ENCODE data around the gene IFITM10.

Gene IFITM10

DNA sequence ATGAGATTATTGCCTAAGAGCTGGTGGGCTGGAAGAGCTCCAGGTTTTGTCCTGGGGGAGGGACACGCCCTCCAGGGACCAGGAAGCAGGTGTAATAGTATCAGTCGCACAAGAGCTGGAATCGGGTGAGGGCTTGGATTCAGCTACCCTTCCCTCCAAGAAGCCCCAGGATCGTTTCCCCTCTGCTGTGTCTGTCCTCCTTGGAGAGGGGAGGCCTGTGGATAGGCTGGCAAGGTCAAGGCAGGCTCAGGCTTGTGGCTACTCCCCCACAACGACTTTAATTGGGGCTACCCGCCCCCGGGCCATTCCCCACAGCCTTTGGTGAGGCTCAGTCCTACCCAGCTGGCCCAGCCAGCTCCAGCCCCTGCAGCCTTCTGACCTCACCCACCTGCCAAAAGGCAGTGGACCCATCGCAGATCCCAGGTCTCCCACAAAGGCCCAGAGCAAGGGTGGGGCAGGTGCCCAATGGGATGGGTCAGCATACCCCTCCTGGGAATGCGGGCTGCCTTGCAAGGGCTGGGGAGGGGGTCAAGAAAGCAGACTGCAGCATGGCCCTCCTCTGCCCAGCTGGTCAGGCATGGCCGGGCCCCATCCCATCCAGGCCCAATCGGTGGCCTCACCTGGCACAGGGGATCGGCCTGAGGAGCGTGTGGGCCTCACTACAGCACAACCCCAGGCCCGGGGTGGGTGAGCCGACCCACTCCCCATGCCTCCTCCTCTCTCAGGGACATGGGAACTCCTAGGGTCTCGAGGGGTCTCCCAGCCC is 12.3 kb upstream of the IFITM10 start:
- DNase-seq, result no peak

GRCh38 chr11:1761857-1762536 is 11.6 kb upstream of the IFITM10 start:
- DNase-seq, result no peak

GRCh38 chr11:1761110-1761856 is 10.9 kb upstream of the IFITM10 start:
- no peak for DNase-seq

DNA sequence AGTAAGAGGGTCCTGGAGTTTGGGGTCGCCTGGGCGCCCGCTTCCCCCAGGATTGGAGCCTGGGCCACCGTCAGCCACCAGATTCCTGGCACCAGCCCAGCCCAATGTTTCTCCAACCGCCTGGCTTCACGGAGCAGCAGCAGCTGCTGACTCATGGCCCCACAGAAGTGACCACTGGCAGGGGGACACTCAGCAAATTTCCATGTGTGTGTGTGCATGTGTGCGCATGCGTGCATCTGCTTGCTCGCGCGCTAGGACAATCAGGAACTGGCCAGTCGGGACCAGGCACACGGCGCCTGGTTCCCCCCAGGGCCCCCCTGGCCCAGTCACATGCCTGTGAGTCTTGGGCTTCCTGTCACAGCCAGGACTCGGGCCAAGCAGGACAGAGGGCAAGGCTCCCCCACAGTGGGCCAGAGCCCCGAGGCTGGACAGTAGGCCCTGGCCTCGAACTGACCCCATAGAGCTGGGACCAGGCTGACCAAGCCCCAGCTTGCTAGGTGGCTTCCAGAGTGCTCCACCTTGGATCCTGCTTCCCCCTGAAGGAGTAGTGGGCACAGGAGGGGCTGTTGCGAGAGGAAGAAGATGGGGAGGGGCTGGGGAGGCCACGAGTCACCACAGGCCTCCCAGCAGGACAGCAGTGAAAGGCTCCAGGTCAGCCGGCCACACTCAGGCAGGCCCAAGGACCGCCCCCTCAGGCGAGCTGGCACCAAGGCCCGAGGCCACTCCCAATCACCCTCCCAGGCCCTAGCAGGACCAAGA is 10.1 kb upstream of the IFITM10 start:
- DNase-seq, result peak; percentile 73

DNA sequence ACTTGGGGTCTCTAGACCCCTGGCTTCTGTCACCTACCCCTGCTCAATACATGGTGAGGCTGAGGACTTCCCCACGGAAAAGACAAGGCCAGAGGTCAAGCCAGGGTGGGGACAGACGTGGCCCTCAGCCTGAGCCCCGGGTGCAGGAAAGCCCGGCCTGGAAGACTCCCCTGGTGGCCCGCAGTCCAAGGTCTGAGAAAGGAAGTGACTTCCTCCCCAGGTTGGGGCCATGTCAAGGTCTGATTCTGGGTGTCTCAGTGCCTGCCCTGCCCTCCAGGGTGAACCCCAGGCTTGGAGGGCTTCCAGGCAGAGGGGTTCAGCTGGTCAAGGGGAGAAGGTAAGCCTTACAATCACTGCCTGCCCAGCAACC is 9.4 kb upstream of the IFITM10 start:
- DNase-seq, result no peak

DNA sequence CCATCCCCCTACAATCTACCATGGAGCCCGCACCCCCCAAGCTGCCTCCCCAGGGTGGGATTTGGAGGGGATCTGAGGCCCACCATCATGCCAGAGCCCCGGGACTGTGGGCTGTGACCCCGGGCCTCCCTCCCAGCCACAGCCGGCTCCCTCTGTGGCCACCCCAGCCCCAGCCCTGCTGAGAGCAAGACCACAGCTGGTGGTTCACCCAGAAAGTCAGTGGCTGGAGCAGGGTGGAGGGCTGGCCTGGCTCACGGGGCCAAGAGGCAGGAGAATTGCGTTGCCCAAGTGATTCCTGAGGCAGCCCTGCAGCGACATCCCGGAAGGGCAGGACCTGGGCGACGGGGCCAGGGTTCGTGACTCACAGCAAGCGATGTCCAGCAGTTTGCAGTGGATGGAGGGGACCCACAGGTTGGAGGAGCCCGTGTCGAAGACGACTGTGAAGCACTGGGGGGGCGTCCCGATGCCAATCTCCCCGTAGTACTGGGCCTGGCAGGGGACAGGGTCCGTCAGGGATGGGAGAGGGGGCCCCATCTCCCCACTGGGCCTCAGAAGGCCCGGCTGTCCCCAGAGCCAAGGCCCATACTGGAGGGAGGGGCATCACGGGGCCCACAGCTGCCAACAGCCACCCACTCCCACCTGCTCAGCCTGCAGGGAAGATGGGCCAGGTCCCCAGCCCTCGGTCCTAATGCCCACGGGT is 8.9 kb upstream of the IFITM10 start:
- no peak for DNase-seq

DNA sequence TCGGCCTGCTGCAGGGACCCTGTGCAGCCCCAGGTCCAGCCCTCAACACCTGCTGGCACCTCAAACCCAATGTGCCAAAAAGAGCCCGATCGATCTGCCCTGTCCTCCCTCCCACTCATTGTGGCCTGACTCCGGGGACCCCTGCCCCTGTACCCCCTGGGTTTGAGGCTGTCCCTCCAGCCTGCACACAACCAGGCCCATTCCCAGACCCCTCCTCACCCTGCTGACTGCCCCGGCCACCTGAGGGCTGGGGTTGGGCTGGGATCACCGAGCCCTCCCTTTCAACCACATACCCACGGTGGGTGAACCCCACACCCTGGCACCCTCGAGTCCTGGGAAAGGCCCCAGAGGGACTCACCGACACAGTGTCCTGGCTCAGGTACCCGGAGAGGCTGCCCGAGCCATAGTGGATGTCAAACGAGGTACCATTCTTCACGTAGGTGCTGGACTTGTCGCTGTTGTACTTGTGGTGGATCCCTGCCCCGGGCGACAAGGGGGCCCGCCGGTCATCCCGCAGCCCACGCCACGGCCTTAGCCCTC is 8.3 kb upstream of the IFITM10 start:
- DNase-seq, result no peak

GRCh38 chr11:1757861-1758610 is 7.6 kb upstream of the IFITM10 start:
- no peak for DNase-seq

DNA sequence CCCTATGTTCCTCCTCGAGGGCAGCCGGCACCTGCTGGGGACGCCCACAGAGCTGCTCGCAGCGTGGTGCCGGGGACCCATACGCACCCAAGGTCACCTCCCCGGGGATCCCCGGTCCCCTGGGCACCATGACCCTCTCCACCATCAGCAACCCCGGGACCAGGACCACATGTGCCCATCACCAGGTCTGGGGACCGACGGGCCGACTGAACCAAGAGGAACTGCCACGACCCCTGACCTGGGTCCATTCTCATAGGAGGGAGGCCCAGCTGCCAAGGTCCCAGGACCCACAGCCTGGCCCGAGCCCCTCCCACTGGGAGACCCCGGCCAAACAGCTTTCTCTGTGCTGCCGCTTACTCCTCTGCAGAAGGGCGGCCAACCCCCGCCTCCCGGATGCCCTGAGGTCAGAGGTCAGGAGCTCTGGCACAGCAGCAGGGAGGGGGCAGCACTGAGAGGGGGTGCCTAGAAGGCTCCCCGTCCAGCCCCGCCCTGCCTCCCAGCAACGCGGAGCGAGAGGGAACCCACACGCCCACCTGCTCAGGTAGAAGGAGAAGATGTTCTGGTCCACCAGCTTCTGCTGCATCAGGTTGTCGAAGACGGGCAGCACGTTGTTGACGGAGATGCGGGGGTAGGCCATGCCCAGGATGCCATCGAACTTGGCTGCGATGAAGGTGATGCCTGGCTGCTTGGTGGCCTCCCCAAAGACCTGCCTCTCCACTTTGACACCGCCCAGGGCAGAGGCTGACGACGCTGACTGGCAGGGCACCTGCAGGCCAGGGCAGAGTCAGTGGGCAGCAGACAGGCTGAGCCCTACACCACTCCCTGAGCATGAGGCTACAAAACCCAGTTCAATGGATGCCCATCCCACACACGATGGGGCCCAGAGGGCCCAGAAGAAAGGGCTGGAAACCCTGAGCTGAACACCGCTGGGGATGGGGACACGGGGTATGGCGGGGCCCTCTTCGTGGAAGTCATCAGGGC is 6.7 kb upstream of the IFITM10 start:
- no peak for DNase-seq

GRCh38 chr11:1755692-1756561 is 5.5 kb upstream of the IFITM10 start:
- DNase-seq, result no peak

- DNase-seq, result no peak
Measured at GRCh38 chr11:1755344-1755691, 4.9 kb upstream of the IFITM10 start.

DNA sequence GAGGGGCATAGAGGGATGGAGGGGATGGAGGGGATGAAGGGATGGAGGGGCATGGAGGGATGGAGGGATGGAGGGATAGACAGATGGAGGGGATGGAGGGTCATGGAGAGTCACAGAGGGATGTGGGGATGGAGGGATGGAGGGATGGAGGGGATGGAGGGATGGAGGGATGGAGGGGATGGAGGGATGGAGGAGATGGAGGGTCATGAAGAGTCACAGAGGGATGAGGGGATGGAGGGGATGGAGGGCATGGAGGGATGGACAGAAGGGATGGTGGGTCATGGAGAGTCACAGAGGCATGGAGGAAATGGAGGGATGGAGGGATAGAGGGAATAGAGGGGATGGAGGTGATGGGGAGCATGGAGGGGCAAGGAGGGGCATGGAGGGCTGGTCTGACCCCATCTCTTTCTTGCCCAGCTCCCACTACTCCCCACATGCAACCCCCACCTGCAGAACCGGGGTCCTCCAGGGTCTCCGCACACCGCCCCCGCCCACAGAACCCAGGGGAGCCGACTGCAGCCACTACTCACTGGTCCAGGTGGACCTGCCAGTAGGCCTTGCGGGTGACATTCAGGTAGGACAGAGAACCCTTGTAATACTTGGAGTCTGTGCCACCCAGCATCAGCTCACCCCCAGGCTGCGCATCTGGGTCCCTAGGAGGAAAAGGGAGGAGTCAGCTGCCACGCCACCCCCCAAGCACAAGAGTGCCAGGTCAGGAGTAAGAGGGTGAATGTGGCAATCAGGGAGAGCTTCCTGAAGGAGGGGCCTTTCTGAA is 4.2 kb upstream of the IFITM10 start:
- no peak for DNase-seq

GRCh38 chr11:1753929-1754305 is 3.5 kb upstream of the IFITM10 start:
- peak; percentile 29 for DNase-seq

DNA sequence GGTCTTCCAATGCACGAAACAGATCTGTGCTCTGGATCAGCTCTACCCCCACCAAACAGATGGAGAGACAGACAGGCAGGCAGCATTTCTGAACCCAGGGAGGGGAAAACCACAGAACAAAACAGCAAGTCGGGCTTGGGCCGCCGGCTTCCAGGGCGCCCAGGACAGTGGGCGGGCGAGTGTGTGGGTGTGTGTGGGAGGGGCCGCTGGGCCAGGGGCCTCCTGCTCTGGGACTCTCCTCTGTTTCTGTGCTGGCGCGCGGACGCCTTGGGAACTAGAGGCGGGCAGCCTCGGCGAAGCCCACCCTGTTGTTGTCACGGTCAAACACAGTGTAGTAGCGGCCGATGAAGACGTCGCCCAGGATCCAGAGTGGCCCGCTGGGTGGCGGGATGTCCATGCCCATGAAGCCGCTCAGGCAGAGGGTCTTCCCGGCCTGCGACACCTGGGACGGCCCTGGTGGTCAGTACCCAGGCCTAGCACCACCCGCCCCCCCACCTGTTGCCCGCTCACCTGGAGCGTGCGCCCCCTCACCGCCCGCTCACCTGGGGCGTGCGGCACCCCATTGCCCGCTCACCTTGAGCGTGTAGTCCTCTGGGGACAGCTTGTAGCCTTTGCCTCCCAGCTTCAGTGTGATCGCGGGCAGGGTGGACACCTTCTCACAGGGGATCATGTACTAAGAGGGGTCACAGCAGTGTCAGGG is 3.0 kb upstream of the IFITM10 start:
- DNase-seq, result no peak

- DNase-seq, result no peak
Measured at GRCh38 chr11:1752907-1753228, 2.5 kb upstream of the IFITM10 start.

DNA sequence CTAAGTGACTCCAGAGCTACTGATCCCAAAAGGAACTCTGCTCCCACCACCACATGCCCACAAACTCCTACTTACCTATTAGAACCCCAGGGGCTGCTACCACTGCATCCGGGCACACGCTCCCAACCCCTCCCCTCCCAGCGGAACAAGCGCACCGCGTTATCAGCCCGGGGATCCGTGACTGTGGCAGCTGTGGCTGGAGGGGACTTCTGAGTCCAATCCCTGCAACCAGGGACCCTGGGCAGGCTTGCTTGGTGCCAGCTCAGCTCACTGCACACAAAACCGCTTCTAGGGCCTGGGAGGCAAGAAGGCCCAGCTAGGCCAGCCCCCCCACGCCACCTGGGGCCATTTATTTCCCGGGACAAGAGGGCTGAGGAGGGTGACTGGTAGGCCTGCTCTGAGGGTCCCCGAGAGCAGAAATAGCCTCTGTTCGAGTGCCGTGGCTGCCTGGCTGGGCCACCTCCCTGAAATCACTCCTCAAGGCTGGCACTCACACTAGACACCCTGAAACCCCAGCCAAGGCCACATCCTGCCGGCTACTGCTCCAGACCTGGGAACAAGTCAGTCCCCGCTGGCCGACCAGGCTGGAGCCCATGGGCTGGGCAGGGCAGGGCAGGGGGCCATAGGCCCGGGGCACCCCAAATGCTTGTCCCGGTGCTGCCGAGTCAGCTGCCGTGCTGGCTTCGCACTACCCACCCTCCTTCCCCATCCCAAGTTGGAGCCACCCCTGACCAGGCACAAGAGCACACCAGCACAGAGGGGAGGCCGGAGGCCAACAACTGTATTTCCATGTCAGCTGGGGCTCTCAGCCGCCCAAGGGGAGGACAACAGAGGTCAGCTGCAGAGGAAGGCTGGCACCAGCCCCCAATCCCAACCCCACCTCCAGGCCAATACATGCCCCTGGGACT is 1.9 kb upstream of the IFITM10 start:
- DNase-seq, result peak; percentile 26

DNA sequence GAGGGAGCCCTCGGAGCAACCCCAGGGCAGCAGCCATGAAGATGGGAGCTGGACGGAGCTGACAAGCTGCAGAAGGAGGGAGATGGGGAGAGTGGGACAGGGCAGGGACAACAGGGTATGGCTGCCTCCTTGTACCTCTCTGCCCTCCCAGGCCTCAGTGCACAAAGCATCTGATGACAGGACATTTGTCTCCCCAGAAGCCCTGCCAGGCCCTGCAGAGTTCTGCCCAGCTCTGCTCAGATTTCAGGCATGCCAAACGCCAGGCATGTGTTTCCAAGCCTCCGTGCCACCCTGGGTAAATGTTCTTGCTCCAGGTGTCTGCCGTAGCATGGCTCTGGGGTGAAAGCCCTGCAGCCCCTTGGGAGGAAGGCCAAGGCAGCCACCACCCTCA is 1.1 kb upstream of the IFITM10 start:
- DNase-seq, result peak; percentile 17
